GM19351 (cell line): ENCODE measurements around the gene ABLIM1.

Experiments
- ATAC-seq: cut with Tn5 transposase; IDR thresholded peaks from one replicate; pipeline ENCODE4 v1.9.1; 2021; ENCODE audit warnings: mild to moderate bottlenecking, moderate library complexity; ENCODE audit not compliant: unreplicated experiment

The ABLIM1 gene

GRCh38 chr10:114498413-114499111, 159.5 kb downstream of the ABLIM1 start:
- peak; percentile 55 for ATAC-seq

DNA sequence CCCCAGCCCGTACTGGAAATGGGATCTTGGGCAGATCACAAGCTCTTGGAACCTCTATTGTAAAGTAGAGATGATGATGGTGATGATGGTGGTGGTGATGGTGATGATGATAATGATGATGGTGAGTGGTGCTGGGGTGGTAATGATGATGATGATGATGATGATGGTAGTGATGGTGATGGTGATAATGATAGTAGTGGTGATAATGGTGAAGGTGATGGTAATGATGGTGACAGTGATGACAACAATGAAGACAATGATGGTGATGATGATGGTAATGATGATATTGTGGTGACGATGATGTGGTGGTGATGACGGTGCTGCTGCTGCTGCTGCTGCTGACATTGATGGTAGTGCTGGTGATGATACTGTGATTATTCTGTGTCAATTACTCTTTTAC, 162.8 kb downstream of the ABLIM1 start:
- no peak for ATAC-seq

- peak; percentile 39 for ATAC-seq
These were observed 165.6 kb downstream of the ABLIM1 start for GRCh38 chr10:114492351-114493037.

- ATAC-seq = no peak
These were observed 166.1 kb downstream of the ABLIM1 start for GRCh38 chr10:114491933-114492332.

DNA sequence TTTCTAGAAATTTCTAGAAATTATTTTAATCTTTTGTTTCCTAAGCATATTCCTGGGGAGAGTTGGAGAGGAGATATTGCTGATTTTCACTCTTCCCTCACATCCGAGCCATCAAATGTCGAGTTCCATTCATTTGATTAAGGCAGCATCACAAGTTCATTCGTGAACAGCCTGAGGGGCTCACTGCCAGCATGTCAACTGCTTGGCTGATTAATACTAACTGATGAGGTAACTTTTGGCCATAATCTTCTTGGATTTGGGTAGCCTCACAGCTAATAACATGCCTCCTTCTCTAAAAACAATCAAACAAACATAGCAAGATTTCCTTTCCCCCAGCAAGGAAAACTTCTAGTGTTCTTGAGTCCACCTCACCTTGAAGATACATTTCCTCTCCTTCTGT, 166.7 kb downstream of the ABLIM1 start:
- ATAC-seq = no peak

GRCh38 chr10:114489521-114490310, 168.4 kb downstream of the ABLIM1 start:
- ATAC-seq = no peak

DNA sequence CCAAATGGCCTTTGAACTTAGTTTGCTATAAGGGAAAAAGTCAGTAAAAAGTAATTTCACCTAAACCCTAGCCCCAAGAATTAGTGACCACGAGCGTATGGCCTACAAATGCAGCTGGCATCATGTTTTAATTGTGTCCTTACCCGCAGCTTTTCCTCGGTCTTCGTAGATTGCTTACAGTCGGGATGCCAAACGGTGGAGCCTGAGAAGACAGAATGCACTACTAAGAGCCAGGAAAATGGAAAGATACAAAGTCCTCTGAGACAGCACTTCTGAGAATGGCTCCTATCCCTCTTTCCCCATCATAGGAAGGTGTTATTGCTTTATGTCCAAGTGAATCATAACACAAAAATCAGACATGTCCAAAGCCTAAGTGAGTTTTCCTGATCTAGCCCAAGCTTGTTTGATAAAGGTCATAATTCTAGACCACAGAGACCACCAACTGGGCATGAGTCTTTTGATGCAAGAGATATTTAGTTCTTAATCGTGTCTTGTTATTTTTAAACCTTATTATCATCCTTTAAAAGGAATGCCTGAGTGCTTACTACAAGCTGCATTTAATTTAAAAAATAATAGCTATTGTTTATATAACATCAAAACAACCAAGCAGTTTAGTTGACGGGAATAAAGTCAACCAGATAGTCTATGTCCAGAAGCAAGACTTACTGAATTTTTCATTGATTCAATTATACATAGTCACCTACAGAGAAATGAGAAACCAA, 170.1 kb downstream of the ABLIM1 start:
- no peak for ATAC-seq

DNA sequence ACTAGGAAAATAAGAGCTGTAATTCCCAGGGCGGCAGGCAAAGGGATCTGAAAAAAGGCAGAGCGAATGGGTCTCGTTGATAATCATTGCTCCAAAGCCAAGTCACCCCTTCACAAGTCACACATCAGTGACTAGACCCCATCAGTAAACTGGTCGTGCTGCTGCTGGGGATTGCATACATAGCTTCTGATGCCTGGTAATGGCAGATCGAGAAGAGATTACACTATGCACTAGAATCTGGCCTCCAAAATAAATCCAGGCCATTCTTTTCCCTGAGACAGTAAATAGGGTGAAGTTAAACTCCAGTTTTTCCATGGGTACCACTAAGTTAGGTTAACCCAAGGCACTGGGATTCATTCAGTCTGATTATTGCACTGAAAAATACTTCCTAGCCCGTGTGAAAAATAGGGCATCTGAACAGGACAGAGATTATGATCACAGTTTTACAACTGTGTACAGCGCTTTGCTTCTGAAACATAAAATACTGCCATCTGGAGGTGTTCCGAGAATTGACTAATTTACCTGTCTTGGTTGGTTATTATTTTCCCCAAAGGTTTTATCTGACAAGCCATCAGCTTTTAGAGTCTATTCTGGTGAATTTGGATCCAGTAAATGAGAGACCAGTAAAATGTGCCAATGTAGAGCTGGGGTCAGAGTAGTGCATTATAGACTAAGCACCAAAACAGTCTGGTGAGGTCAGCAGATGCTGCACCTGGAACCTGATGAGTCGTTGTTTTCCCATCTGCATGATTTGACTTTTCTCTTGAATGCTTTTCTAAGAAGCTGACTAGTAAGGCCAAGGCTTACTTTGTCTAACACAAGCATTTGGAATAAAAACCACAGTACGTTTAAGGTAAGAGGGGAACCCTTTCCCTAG, 170.9 kb downstream of the ABLIM1 start:
- no peak for ATAC-seq

- ATAC-seq = no peak
These were observed 172.2 kb downstream of the ABLIM1 start for GRCh38 chr10:114485696-114486400.

- ATAC-seq = no peak
These were observed 174.5 kb downstream of the ABLIM1 start for GRCh38 chr10:114483575-114483974.

- no peak for ATAC-seq
These were observed 175.4 kb downstream of the ABLIM1 start for GRCh38 chr10:114482480-114483304.

GRCh38 chr10:114481055-114481454, 177.0 kb downstream of the ABLIM1 start:
- no peak for ATAC-seq

GRCh38 chr10:114479836-114480235, 178.2 kb downstream of the ABLIM1 start:
- ATAC-seq = no peak

- no peak for ATAC-seq
These were observed 178.8 kb downstream of the ABLIM1 start for GRCh38 chr10:114479307-114479706.

GRCh38 chr10:114478281-114478680, 179.8 kb downstream of the ABLIM1 start:
- no peak for ATAC-seq

DNA sequence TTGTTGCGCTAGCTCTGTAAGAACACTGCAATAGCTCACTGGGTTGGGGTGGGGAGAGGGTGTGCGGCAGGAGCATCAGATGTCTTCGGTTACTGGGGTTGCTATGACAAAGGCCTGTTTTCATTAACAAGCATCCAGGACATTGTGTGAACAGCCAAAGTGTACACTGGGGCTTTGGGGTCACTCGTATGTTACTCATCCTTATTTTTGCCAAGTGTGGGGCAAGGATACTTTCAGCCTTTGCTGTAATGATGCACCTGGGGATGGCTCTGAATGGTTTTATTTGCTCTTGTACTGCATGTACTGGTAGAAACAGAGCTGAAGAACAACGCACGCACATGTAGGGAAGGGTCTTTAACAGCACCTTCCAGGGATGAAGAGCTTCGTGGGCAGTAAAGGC, 180.8 kb downstream of the ABLIM1 start:
- ATAC-seq = no peak

DNA sequence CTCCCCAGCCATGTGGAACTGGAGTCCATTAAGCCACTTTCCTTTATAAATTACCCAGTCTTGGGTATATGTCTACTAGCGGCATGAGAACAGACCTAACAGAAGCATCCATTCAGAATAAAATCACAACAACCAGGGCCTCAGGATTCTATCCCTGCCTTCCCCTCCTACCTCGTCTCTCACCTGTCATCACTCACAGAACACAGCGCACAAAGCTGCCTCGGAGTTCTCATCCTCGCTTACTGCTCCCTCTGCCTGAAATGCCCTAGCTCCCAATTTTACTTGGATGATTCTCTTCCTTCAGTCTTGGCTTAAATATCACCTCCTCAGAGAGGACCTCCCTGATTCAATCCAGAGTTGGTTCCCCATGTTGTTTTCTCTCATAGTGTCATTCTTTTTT, 183.1 kb downstream of the ABLIM1 start:
- no peak for ATAC-seq

- no peak for ATAC-seq
These were observed 184.3 kb downstream of the ABLIM1 start for GRCh38 chr10:114473776-114474175.

DNA sequence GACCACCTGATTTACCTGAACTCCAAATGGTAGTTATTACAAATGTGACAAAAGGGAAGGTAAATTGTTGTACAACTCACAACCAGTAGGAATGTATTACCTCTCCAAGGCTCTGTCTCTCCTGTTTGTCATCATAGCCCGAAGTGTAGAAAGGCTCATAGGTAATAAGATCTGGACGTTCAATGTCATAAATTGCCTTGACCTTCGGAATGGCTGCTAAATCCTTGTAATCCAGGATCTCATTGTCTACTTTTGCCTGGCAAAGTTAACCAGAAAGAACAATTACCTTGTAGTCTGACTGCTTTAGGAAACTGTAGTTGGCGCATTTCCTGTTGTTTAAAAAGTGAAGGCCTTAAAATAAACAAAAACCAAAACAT, 185.2 kb downstream of the ABLIM1 start:
- no peak for ATAC-seq
